GM19372 (cell line): ENCODE results near the gene WNT16.

ENCODE experiments used
- ATAC-seq: cut with Tn5 transposase; IDR thresholded peaks from one replicate; pipeline ENCODE4 v1.9.1; 2021; ENCODE audit warnings: mild to moderate bottlenecking, low read depth, moderate library complexity; ENCODE audit not compliant: unreplicated experiment

The WNT16 gene

DNA sequence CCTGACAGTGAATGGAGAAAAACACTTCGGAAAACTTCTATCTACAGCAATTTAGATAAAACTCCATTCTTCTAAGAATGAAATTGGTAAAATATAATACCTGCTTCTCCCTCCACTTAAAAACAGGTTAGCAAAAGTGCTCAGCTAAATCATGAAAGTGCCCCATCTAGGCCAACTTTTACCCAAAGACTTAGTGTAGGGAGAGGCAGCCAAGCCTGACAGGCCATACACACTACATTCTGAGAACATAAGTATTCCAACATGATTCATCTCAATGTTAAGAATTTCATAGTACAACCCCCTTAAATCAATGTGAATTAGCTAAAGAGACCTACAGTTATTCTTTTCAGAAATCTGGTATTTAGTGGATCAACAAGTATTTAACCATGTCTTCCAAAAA, 60.1 kb downstream of the WNT16 start:
- ATAC-seq: no peak

DNA sequence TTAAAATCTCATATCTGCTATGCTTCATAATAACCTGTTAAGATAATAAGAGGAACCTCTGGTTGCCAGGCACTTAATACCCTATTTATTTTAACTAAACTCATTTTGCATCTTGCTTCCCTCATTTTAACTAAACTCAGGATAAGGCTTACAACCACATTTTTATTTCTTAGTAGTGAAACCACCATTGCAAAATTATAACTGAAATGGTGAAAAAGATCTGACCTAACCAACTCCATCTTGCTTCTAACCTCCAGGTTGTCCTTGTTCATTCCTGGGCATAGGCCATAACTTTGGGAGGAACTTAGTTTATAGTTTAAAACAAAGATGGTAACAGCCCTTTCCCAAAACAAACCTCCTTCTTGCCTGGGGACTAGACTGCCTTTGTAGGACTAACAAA, 61.3 kb downstream of the WNT16 start:
- no peak for ATAC-seq

DNA sequence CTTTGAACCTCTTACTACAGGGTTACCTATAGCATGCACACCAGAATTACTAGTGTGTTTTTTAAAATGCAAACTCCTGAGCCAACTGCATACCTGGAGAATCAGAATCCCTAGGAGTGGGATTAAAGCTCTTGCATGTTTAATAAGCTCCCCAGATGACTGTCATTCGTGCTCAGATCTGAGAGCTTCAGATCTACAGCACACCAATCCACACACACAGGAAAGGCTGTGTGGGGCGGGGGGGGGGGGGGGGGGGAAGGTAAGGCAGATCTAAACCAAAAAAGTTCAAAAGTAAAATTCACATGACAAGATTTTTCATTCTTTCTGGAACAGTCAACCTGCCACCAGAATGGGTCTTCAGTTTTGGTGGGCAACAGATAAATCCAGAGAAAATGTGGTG, 61.8 kb downstream of the WNT16 start:
- no peak for ATAC-seq
